Measurements from ENCODE around the gene WDR90. TPM values are rescaled to one million over a fixed set of nuclear protein-coding genes. Genes with fewer than 3 reads are reported as not detected.

Gene WDR90
- total and polyA plus RNA-seq, 2 donors from 2014 or later = 10.6 to 51.6 TPM

GRCh38 chr16:716768-717325, 67.7 kb downstream of the WDR90 start:
- Histone ChIP-seq H3K9ac (ENCODE audit: low read length in 3 of 3) (no peak overlapping the region), H3K36me3 (ENCODE audit: control insufficient read depth in 2 of 3, insufficient read depth in 3 of 3, low read length in 3 of 3) (no peaks in the 10 kb centered on the region), H3K4me1 (ENCODE audit: control insufficient read depth in 2 of 3, insufficient read depth in 2 of 3, low read depth in 1 of 3, low read length in 3 of 3) (peaks cover 0 to 37% (median 4%) of the 10 kb centered on the region in 3 donors), H3K9me3 (ENCODE audit: control insufficient read depth in 2 of 3, insufficient read depth in 1 of 3, low read length in 3 of 3) (no peaks in the 10 kb centered on the region), H3K27me3 (ENCODE audit: control insufficient read depth, insufficient read depth, low read length) (no peaks in the 10 kb centered on the region), H3K4me3 (ENCODE audit: low read length in 3 of 3) (no peak overlapping the region), H3K27ac (ENCODE audit: low read depth in 2 of 2, low read length in 2 of 2) (no peak overlapping the region)
- TF ChIP-seq, protein P1, sequence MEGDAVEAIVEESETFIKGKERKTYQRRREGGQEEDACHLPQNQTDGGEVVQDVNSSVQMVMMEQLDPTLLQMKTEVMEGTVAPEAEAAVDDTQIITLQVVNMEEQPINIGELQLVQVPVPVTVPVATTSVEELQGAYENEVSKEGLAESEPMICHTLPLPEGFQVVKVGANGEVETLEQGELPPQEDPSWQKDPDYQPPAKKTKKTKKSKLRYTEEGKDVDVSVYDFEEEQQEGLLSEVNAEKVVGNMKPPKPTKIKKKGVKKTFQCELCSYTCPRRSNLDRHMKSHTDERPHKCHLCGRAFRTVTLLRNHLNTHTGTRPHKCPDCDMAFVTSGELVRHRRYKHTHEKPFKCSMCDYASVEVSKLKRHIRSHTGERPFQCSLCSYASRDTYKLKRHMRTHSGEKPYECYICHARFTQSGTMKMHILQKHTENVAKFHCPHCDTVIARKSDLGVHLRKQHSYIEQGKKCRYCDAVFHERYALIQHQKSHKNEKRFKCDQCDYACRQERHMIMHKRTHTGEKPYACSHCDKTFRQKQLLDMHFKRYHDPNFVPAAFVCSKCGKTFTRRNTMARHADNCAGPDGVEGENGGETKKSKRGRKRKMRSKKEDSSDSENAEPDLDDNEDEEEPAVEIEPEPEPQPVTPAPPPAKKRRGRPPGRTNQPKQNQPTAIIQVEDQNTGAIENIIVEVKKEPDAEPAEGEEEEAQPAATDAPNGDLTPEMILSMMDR (IDR thresholded peaks at IDR 0.05; ENCODE audit: borderline replicate concordance, extremely low read depth, insufficient read depth) = no peak
- intact Hi-C loops (cut with DNase I) = no loop called here
- DNase-seq (no peak), FAIRE-seq (no peak)

Other genes with a start within 250 kb of the WDR90 start
- 23.8 TPM for gene DECR2, start 247.5 kb upstream of the WDR90 start, total RNA-seq
- 58.9 TPM for gene DECR2, start 247.5 kb upstream of the WDR90 start, polyA plus RNA-seq (ENCODE audit: insufficient read depth, low read depth, low replicate concordance)
- 84.9 TPM for gene RAB11FIP3, start 223.7 kb upstream of the WDR90 start, total RNA-seq
- 162 TPM for gene RAB11FIP3, start 223.7 kb upstream of the WDR90 start, polyA plus RNA-seq (ENCODE audit: insufficient read depth, low read depth, low replicate concordance)
- gene CAPN15, start 121.7 kb upstream of the WDR90 start, total RNA-seq = 52.9 TPM
- gene CAPN15, start 121.7 kb upstream of the WDR90 start, polyA plus RNA-seq (ENCODE audit: insufficient read depth, low read depth, low replicate concordance) = 17.9 TPM
- gene PRR35, start 89.0 kb upstream of the WDR90 start, total RNA-seq = 1.8 TPM
- 24.4 TPM for gene PRR35, start 89.0 kb upstream of the WDR90 start, polyA plus RNA-seq (ENCODE audit: insufficient read depth, low read depth, low replicate concordance)
- gene NHLRC4, start 82.4 kb upstream of the WDR90 start, total RNA-seq = 3.3 TPM
- gene NHLRC4, start 82.4 kb upstream of the WDR90 start, polyA plus RNA-seq (ENCODE audit: insufficient read depth, low read depth, low replicate concordance) = 17.4 TPM
- gene PIGQ, start 79.4 kb upstream of the WDR90 start, total RNA-seq = 92.9 TPM
- gene PIGQ, start 79.4 kb upstream of the WDR90 start, polyA plus RNA-seq (ENCODE audit: insufficient read depth, low read depth, low replicate concordance) = 118 TPM
- gene RAB40C, start 59.3 kb upstream of the WDR90 start, total RNA-seq = 24.0 TPM
- gene RAB40C, start 59.3 kb upstream of the WDR90 start, polyA plus RNA-seq (ENCODE audit: insufficient read depth, low read depth, low replicate concordance) = 18.1 TPM
- 0.69 TPM for gene WFIKKN1, start 18.4 kb upstream of the WDR90 start, total RNA-seq
- 1.8 TPM for gene WFIKKN1, start 18.4 kb upstream of the WDR90 start, polyA plus RNA-seq (ENCODE audit: insufficient read depth, low read depth, low replicate concordance)
- 44.2 TPM for gene METTL26, start 13.1 kb upstream of the WDR90 start, total RNA-seq
- 183 TPM for gene METTL26, start 13.1 kb upstream of the WDR90 start, polyA plus RNA-seq (ENCODE audit: insufficient read depth, low read depth, low replicate concordance)
- 36.9 TPM for gene MCRIP2, start 7.5 kb upstream of the WDR90 start, total RNA-seq
- gene MCRIP2, start 7.5 kb upstream of the WDR90 start, polyA plus RNA-seq (ENCODE audit: insufficient read depth, low read depth, low replicate concordance) = 265 TPM
- 117 TPM for gene RHOT2, start 18.8 kb downstream of the WDR90 start, total RNA-seq
- gene RHOT2, start 18.8 kb downstream of the WDR90 start, polyA plus RNA-seq (ENCODE audit: insufficient read depth, low read depth, low replicate concordance) = 90.5 TPM
- 0.88 TPM for gene RHBDL1, start 26.3 kb downstream of the WDR90 start, total RNA-seq
- 9.7 TPM for gene RHBDL1, start 26.3 kb downstream of the WDR90 start, polyA plus RNA-seq (ENCODE audit: insufficient read depth, low read depth, low replicate concordance)
- 92.9 TPM for gene STUB1, start 31.0 kb downstream of the WDR90 start, total RNA-seq
- gene STUB1, start 31.0 kb downstream of the WDR90 start, polyA plus RNA-seq (ENCODE audit: insufficient read depth, low read depth, low replicate concordance) = 218 TPM
- 75.0 TPM for gene JMJD8, start 35.0 kb downstream of the WDR90 start, total RNA-seq
- gene JMJD8, start 35.0 kb downstream of the WDR90 start, polyA plus RNA-seq (ENCODE audit: insufficient read depth, low read depth, low replicate concordance) = 80.4 TPM
- gene WDR24, start 41.0 kb downstream of the WDR90 start, total RNA-seq = 11.8 TPM
- gene WDR24, start 41.0 kb downstream of the WDR90 start, polyA plus RNA-seq (ENCODE audit: insufficient read depth, low read depth, low replicate concordance) = 7.2 TPM
- 44.9 TPM for gene FBXL16, start 56.4 kb downstream of the WDR90 start, total RNA-seq
- gene FBXL16, start 56.4 kb downstream of the WDR90 start, polyA plus RNA-seq (ENCODE audit: insufficient read depth, low read depth, low replicate concordance) = 12.0 TPM
- gene METRN, start 65.8 kb downstream of the WDR90 start, total RNA-seq = 34.9 TPM
- gene METRN, start 65.8 kb downstream of the WDR90 start, polyA plus RNA-seq (ENCODE audit: insufficient read depth, low read depth, low replicate concordance) = 114 TPM
- 44.1 TPM for gene ANTKMT, start 71.8 kb downstream of the WDR90 start, total RNA-seq
- gene ANTKMT, start 71.8 kb downstream of the WDR90 start, polyA plus RNA-seq (ENCODE audit: insufficient read depth, low read depth, low replicate concordance) = 70.4 TPM
- 2.6 TPM for gene CCDC78, start 77.1 kb downstream of the WDR90 start, total RNA-seq
- 1.3 TPM for gene CCDC78, start 77.1 kb downstream of the WDR90 start, polyA plus RNA-seq (ENCODE audit: insufficient read depth, low read depth, low replicate concordance)
- gene HAGHL, start 77.7 kb downstream of the WDR90 start, total RNA-seq = 7.5 TPM
- gene HAGHL, start 77.7 kb downstream of the WDR90 start, polyA plus RNA-seq (ENCODE audit: insufficient read depth, low read depth, low replicate concordance) = 18.0 TPM
- 36.8 TPM for gene CIAO3, start 91.6 kb downstream of the WDR90 start, total RNA-seq
- gene CIAO3, start 91.6 kb downstream of the WDR90 start, polyA plus RNA-seq (ENCODE audit: insufficient read depth, low read depth, low replicate concordance) = 37.7 TPM
- gene MSLN, start 111.4 kb downstream of the WDR90 start, total RNA-seq = 19.4 TPM
- 3.7 TPM for gene MSLN, start 111.4 kb downstream of the WDR90 start, polyA plus RNA-seq (ENCODE audit: insufficient read depth, low read depth, low replicate concordance)
- 16.9 TPM for gene RPUSD1, start 139.0 kb downstream of the WDR90 start, total RNA-seq
- 15.1 TPM for gene RPUSD1, start 139.0 kb downstream of the WDR90 start, polyA plus RNA-seq (ENCODE audit: insufficient read depth, low read depth, low replicate concordance)
- 16.0 TPM for gene CHTF18, start 139.3 kb downstream of the WDR90 start, total RNA-seq
- 4.2 TPM for gene CHTF18, start 139.3 kb downstream of the WDR90 start, polyA plus RNA-seq (ENCODE audit: insufficient read depth, low read depth, low replicate concordance)
- not detected for gene GNG13, start 151.4 kb downstream of the WDR90 start, total RNA-seq
- gene GNG13, start 151.4 kb downstream of the WDR90 start, polyA plus RNA-seq (ENCODE audit: insufficient read depth, low read depth, low replicate concordance) = not detected

All from kidney (tissue), 14 donors.